CD4-positive, alpha-beta T cell (primary cell): ENCODE data around the gene NAALADL1. TPM values are rescaled to one million over a fixed set of nuclear protein-coding genes. Genes with fewer than 3 reads are reported as not detected.
A peak's percentile ranks its signal among the peaks of the same experiment; 100 is the strongest.

Experiments
- ATAC-seq: fragments of 200-7000 bp; cut with Tn5 transposase; one replicate; pipeline ENCODE4 v1.10.0; 2022; ENCODE audit warnings: mild to moderate bottlenecking; ENCODE audit not compliant: poor library complexity
- CTCF ChIA-PET: fragments of 350-600 bp; sonication (Branson Sonifier 250); formaldehyde crosslinking; loops from one replicate; lab custom pipeline; 2021; ENCODE audit warnings: antibody characterized with exemption, inconsistent platforms; lab: Charles Lee
- POLR2A ChIA-PET: fragments of 350-600 bp; sonication (Branson Sonifier 250); formaldehyde crosslinking; loops from one replicate; lab custom pipeline; 2021; ENCODE audit warnings: antibody characterized with exemption, inconsistent platforms; lab: Charles Lee
- DNase-seq, 14 experiments: peaks; one replicate each; pipeline ENCODE4 v3.0.0-alpha.2; 2013 to 2020; ENCODE audit warnings: mixed read lengths in 2 of 14
- H3K27ac ChIP-seq, 2 donors: one replicate each; pipeline versions ENCODE4 v1.5.1 to v1.7.0; 2013; ENCODE audit warnings: low read length in 2 of 2, low read depth in 1 of 2, mild to moderate bottlenecking in 1 of 2
- H3K27me3 ChIP-seq, 2 experiments: 1 replicate in 1 of 2; 2 replicates in 1 of 2; pipeline versions ENCODE4 v1.6.1 to v1.7.0; 2013; ENCODE audit warnings: low read length in 2 of 2, control low read depth in 1 of 2, mild to moderate bottlenecking in 1 of 2, moderate library complexity in 1 of 2; ENCODE audit not compliant: insufficient read depth in 2 of 2, control insufficient read depth in 1 of 2
- H3K36me3 ChIP-seq: one replicate; pipeline ENCODE4 v1.6.1; 2013; ENCODE audit warnings: low read length, control low read depth; ENCODE audit not compliant: insufficient read depth
- H3K4me1 ChIP-seq: one replicate; pipeline ENCODE4 v1.6.1; 2013; ENCODE audit warnings: low read length, control low read depth; ENCODE audit not compliant: insufficient read depth
- H3K4me3 ChIP-seq: one replicate; pipeline ENCODE4 v1.5.1; 2013; ENCODE audit warnings: mild to moderate bottlenecking, low read length, moderate library complexity
- H3K9me3 ChIP-seq, 2 experiments: 1 replicate in 1 of 2; 2 replicates in 1 of 2; pipeline versions ENCODE4 v1.6.1 to v1.7.0; 2013; ENCODE audit warnings: low read length in 2 of 2, mild to moderate bottlenecking in 2 of 2, control low read depth in 1 of 2, moderate library complexity in 1 of 2; ENCODE audit not compliant: control insufficient read depth in 1 of 2, insufficient read depth in 1 of 2
- H3K27ac Mint-ChIP-seq: one replicate; pipeline ENCODE4 v1.8.0; 2020; ENCODE audit warnings: mixed read lengths
- H3K27me3 Mint-ChIP-seq: one replicate; pipeline ENCODE4 v1.8.0; 2021; ENCODE audit warnings: mixed read lengths
- H3K36me3 Mint-ChIP-seq: one replicate; pipeline ENCODE4 v1.8.0; 2021; ENCODE audit warnings: low read depth, mixed read lengths
- H3K4me1 Mint-ChIP-seq: one replicate; pipeline ENCODE4 v1.8.0; 2021; ENCODE audit warnings: low read depth, mixed read lengths
- H3K4me3 Mint-ChIP-seq: one replicate; pipeline ENCODE4 v1.8.0; 2020; ENCODE audit warnings: mild to moderate bottlenecking, mixed read lengths
- H3K9me3 Mint-ChIP-seq: one replicate; pipeline ENCODE4 v1.8.0; 2020; ENCODE audit warnings: mixed read lengths
- intact Hi-C, 2 experiments: fragments of 100-400 bp; cut with DNase I in 1 of 2; cut with micrococcal nuclease in 1 of 2; formaldehyde crosslinking; loops; one replicate each; pipeline versions ENCODE4 v1.15.1 to v1.9.0; 2023 to 2025; cut with DNase I, micrococcal nuclease
- total RNA-seq, 174 experiments: library from RNA in 2 of 174; stranded (reverse) in 2 of 174; gene quantifications; one replicate each; pipeline ENCODE4 v1.2.3 and lab custom pipeline; 2021 to 2026
- TF ChIP-seq, protein P1 (sequence below): fragments of 200-600 bp; IDR thresholded peaks from one replicate; pipeline ENCODE4 v1.8.0; 2022; ENCODE audit warnings: antibody characterized with exemption, mild to moderate bottlenecking

NAALADL1 gene
- total RNA-seq, 2 experiments from 2014 or later, result 7.7 to 9.2 TPM

DNA sequence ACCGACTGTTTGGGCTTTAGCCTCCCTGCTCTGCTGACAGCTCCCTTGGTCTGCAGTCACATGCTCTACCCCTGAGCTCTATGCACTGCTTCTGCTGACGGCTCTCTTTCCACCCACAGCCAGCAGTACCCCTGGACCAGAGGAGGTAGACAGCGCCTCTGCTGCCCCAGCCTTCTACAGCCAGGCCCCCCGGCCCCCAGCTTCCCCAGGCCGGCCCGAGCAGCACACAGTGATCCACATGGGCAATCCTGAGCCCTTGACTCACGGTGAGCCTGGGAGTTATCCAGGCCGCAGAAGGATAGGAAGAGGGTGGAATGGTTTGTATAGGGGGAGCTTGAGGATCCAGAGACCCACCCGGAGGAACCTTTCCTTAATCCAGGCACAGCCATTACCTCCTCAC is 28.5 kb upstream of the NAALADL1 start:
- no peaks in the 10 kb centered on the region for H3K27me3 ChIP-seq
- no peaks in the 10 kb centered on the region for H3K27me3 Mint-ChIP-seq
- ChIA-PET POLR2A (interaction anchor here (1.0 to 2.9 kb wide), 4 partner anchors 9 to 48 kb away, joined by 3 to 16 read pairs (median 8); partner anchors contain the start of genes FAU, MRPL49, SYVN1 and VPS51), CTCF (interaction anchor here (0.5 kb wide), 1 partner anchor 245 kb away, joined by 3 read pairs; no protein-coding TSS in a partner anchor)
- peaks cover 57% of the 10 kb centered on the region for H3K36me3 Mint-ChIP-seq
- H3K9me3 ChIP-seq, result no peaks in the 10 kb centered on the region
- intact Hi-C loops, result loop anchor here in 1 of 2 experiments (10.0 kb wide), 2 partner anchors 242 to 1258 kb away; partner anchors contain the start of genes B4GAT1, BRMS1 and CDC42BPG
- ATAC-seq (no peak), DNase-seq (no peak)
- no peak overlapping the region for H3K4me3 ChIP-seq
- no peaks in the 10 kb centered on the region for H3K9me3 Mint-ChIP-seq
- TF ChIP-seq, protein P1, sequence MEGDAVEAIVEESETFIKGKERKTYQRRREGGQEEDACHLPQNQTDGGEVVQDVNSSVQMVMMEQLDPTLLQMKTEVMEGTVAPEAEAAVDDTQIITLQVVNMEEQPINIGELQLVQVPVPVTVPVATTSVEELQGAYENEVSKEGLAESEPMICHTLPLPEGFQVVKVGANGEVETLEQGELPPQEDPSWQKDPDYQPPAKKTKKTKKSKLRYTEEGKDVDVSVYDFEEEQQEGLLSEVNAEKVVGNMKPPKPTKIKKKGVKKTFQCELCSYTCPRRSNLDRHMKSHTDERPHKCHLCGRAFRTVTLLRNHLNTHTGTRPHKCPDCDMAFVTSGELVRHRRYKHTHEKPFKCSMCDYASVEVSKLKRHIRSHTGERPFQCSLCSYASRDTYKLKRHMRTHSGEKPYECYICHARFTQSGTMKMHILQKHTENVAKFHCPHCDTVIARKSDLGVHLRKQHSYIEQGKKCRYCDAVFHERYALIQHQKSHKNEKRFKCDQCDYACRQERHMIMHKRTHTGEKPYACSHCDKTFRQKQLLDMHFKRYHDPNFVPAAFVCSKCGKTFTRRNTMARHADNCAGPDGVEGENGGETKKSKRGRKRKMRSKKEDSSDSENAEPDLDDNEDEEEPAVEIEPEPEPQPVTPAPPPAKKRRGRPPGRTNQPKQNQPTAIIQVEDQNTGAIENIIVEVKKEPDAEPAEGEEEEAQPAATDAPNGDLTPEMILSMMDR, result no peak
- H3K4me1 Mint-ChIP-seq, result peaks cover 33% of the 10 kb centered on the region
- H3K4me3 Mint-ChIP-seq, result peak overlapping the region; percentile 25
- peaks cover 50% of the 10 kb centered on the region for H3K36me3 ChIP-seq
- H3K4me1 ChIP-seq, result peaks cover 21% of the 10 kb centered on the region
- no peak overlapping the region for H3K27ac Mint-ChIP-seq
- no peak overlapping the region for H3K27ac ChIP-seq

DNA sequence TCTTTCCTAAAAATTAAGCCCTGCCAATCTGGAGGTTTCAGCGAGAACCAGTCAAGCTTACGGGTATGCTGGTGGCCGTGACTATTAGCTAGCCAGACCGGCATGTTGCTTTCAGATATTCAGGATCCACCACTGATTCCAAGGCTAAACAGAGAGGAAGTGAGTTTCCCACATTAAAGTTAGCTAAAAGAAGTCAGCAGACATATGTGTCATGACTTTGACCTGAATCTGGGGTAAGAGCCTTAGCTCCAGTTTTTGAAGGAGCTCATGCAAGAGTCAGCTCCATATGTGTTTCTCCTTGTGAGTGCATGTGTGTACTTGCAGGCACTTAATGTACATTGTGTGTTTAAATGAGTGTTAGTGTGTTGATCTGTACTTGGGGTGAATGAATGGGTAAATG is 27.1 kb upstream of the NAALADL1 start:
- no peaks in the 10 kb centered on the region for H3K9me3 ChIP-seq
- H3K27me3 ChIP-seq, result no peaks in the 10 kb centered on the region
- Mint-ChIP-seq H3K9me3 (no peaks in the 10 kb centered on the region), H3K4me3 (peak overlapping the region; percentile 98), H3K27me3 (no peaks in the 10 kb centered on the region), H3K36me3 (peaks cover 57% of the 10 kb centered on the region), H3K27ac (peak overlapping the region; percentile 97), H3K4me1 (peaks cover 33% of the 10 kb centered on the region)
- ChIA-PET POLR2A (interaction anchor here (0.9 to 2.9 kb wide), 4 partner anchors 13 to 49 kb away, joined by 3 to 16 read pairs (median 8); partner anchors contain the start of genes FAU, MRPL49, SAC3D1 and SYVN1), CTCF (interaction anchor here (0.9 to 1.0 kb wide), 2 partner anchors 32 to 72 kb away, joined by 3 to 4 read pairs; partner anchors contain the start of genes ARL2 and ZNHIT2)
- ATAC-seq (no peak), DNase-seq (no peak)
- intact Hi-C loops, result loop anchor here in 1 of 2 experiments (2.0 to 10.0 kb wide), 4 partner anchors 45 to 1259 kb away; partner anchors contain the start of genes B4GAT1, BRMS1, CDC42BPG and SAC3D1
- TF ChIP-seq, protein P1, result no peak
- H3K4me3 ChIP-seq, result no peak overlapping the region
- H3K36me3 ChIP-seq, result peaks cover 50% of the 10 kb centered on the region
- peaks cover 21% of the 10 kb centered on the region for H3K4me1 ChIP-seq
- H3K27ac ChIP-seq, result no peak overlapping the region

DNA sequence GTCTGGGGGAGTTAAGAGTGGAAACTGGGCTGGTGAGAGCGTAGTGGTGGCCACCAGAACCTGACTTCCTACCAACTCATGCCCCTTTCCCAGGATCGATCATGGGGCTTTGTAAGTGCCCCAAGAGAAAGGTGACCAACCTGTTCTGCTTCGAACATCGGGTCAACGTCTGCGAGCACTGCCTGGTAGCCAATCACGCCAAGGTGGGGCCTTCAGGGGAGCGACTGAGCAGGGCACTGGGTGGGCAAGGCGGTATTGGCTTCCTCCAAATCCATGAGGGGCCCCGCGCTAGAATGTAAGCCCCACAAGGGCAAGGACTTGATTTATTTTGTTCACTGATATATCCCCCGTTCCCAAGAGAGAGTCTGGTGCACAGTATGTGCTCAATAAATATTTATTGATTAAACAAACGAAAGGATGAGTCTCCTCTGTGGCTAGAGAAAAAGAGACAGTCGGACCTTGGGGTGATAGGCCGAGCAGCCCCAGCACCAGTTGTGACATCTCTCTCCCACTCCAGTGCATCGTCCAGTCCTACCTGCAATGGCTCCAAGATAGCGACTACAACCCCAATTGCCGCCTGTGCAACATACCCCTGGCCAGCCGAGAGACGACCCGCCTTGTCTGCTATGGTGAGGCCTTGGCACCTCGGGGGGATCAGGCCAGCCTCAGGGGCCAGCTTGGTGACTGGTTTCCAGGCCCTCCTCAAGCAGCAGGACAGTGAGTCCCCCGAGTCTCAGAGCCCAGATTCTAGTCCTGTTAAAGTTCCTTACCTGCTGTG is 26.4 kb upstream of the NAALADL1 start:
- Mint-ChIP-seq H3K4me1 (peaks cover 33% of the 10 kb centered on the region), H3K27ac (peak overlapping the region; percentile 97), H3K9me3 (no peaks in the 10 kb centered on the region), H3K4me3 (peak overlapping the region; percentile 98), H3K27me3 (no peaks in the 10 kb centered on the region), H3K36me3 (peaks cover 56% of the 10 kb centered on the region)
- ATAC-seq, result no peak
- peak overlapping the region; percentile 86 to 97 for H3K27ac ChIP-seq
- H3K4me1 ChIP-seq, result peaks cover 21% of the 10 kb centered on the region
- POLR2A ChIA-PET, result interaction anchor here (0.9 to 2.9 kb wide), 4 partner anchors 14 to 50 kb away, joined by 3 to 16 read pairs (median 8); partner anchors contain the start of genes FAU, MRPL49, SAC3D1 and SYVN1
- intact Hi-C loops, result loop anchor here (1.0 to 10.0 kb wide), 9 partner anchors 12 to 1260 kb away; partner anchors contain the start of genes FAU (in 2 of the 2), MRPL49 (in 2 of the 2), VPS51 (in 2 of the 2) and ZNHIT2 (in 2 of the 2)
- TF ChIP-seq, protein P1, result no peak
- DNase-seq, result no peak
- CTCF ChIA-PET, result interaction anchor here (0.9 to 1.0 kb wide), 2 partner anchors 33 to 71 kb away, joined by 3 to 4 read pairs; partner anchors contain the start of genes ARL2 and ZNHIT2
- peaks cover 50% of the 10 kb centered on the region for H3K36me3 ChIP-seq
- peak overlapping the region; percentile 80 for H3K4me3 ChIP-seq
- no peaks in the 10 kb centered on the region for H3K27me3 ChIP-seq
- no peaks in the 10 kb centered on the region for H3K9me3 ChIP-seq
